SK-N-SH treated with all-trans-retinoic acid at 6 μM for 48 hours (cell line): Measurements from ENCODE around the gene TADA3.

ENCODE experiments used
- ATAC-seq: fragments of 200-7000 bp; cut with Tn5 transposase; 3 replicates; pipeline ENCODE4 v1.9.1; 2020; ENCODE audit warnings: mild to moderate bottlenecking, moderate library complexity
- CREB5 ChIP-seq: fragments of 250-450 bp; sonication (Bioruptor Pico); IDR thresholded peaks from 2 replicates; pipeline ENCODE4 v1.5.1; 2020; ENCODE audit warnings: low read depth, mild to moderate bottlenecking, moderate library complexity
- CSDC2 ChIP-seq: fragments of 250-450 bp; sonication (Bioruptor Pico); IDR thresholded peaks from 2 replicates; pipeline ENCODE4 v1.5.0; 2020; ENCODE audit warnings: mild to moderate bottlenecking, moderate library complexity
- CSRNP3 ChIP-seq: fragments of 250-450 bp; sonication (Bioruptor Pico); IDR thresholded peaks from 2 replicates; pipeline ENCODE4 v1.5.1; 2021; ENCODE audit warnings: mild to moderate bottlenecking, moderate library complexity
- ESRRG ChIP-seq: fragments of 250-450 bp; sonication (Bioruptor Pico); IDR thresholded peaks from 2 replicates; pipeline ENCODE4 v1.6.1; 2021; ENCODE audit warnings: mild to moderate bottlenecking
- GLIS3 ChIP-seq: fragments of 250-450 bp; sonication (Bioruptor Pico); IDR thresholded peaks from 2 replicates; pipeline ENCODE4 v1.5.0; 2020; ENCODE audit warnings: mild to moderate bottlenecking, moderate library complexity
- OSR1 ChIP-seq: fragments of 250-450 bp; sonication (Bioruptor Pico); IDR thresholded peaks from 2 replicates; pipeline ENCODE4 v1.8.0; 2022; ENCODE audit warnings: moderate library complexity, mild to moderate bottlenecking, inconsistent platforms
- PATZ1 ChIP-seq: fragments of 250-450 bp; sonication (Bioruptor Pico); IDR thresholded peaks from 2 replicates; pipeline ENCODE4 v1.8.0; 2020; ENCODE audit warnings: mild to moderate bottlenecking, moderate library complexity, borderline replicate concordance
- PPARA ChIP-seq: fragments of 250-450 bp; sonication (Bioruptor Pico); IDR thresholded peaks from 2 replicates; pipeline ENCODE4 v1.5.0; 2020; ENCODE audit warnings: mild to moderate bottlenecking, borderline replicate concordance
- RARB ChIP-seq: fragments of 250-450 bp; sonication (Bioruptor Pico); IDR thresholded peaks from 2 replicates; pipeline ENCODE4 v1.8.0; 2021; ENCODE audit warnings: mild to moderate bottlenecking, moderate library complexity
- TCF4 ChIP-seq: fragments of 250-450 bp; sonication (Bioruptor Pico); IDR thresholded peaks from 2 replicates; pipeline ENCODE4 v1.8.0; 2021; ENCODE audit warnings: mild to moderate bottlenecking, moderate library complexity, borderline replicate concordance
- TOX ChIP-seq: fragments of 250-450 bp; sonication (Bioruptor Pico); IDR thresholded peaks from 2 replicates; pipeline ENCODE4 v1.8.0; 2021; ENCODE audit warnings: mild to moderate bottlenecking, moderate library complexity, borderline replicate concordance
- ZC3H10 ChIP-seq: fragments of 250-450 bp; sonication (Bioruptor Pico); IDR thresholded peaks from 2 replicates; pipeline ENCODE4 v1.5.1; 2021; ENCODE audit warnings: mild to moderate bottlenecking, moderate library complexity
- ZFP3 ChIP-seq: fragments of 250-450 bp; sonication (Bioruptor Pico); IDR thresholded peaks from 2 replicates; pipeline ENCODE4 v1.5.0; 2020; ENCODE audit warnings: mild to moderate bottlenecking, moderate library complexity
- ZNF565 ChIP-seq: fragments of 450-650 bp; formaldehyde crosslinking; conservative IDR thresholded peaks from 2 replicates; pipeline ENCODE4 v1.5.0; 2020; ENCODE audit warnings: low read depth, mild to moderate bottlenecking, moderate library complexity
- ZNF70 ChIP-seq: fragments of 450-650 bp; formaldehyde crosslinking; IDR thresholded peaks from 2 replicates; pipeline ENCODE4 v1.5.0; 2020; ENCODE audit warnings: mild to moderate bottlenecking, moderate library complexity
- ZNF8 ChIP-seq: fragments of 450-650 bp; formaldehyde crosslinking; IDR thresholded peaks from 2 replicates; pipeline ENCODE4 v1.5.0; 2020; ENCODE audit warnings: mild to moderate bottlenecking, moderate library complexity

Gene TADA3

GRCh38 chr3:9736831-9737230 lies 55.4 kb downstream of the TADA3 start:
- no peak for TF ChIP-seq ZFP3
- no peak for TF ChIP-seq CSRNP3 (CRISPR knock-in tag)
- TF ChIP-seq TOX (CRISPR knock-in tag), result no peak
- no peak for TF ChIP-seq RARB (CRISPR knock-in tag)
- no peak for TF ChIP-seq CREB5 (CRISPR knock-in tag)
- no peak for TF ChIP-seq CSDC2
- TF ChIP-seq OSR1 (CRISPR knock-in tag), result no peak
- TF ChIP-seq ZC3H10 (CRISPR knock-in tag), result no peak
- no peak for TF ChIP-seq PPARA (CRISPR knock-in tag)

GRCh38 chr3:9732740-9733115 lies 59.5 kb downstream of the TADA3 start:
- TF ChIP-seq CSRNP3 (CRISPR knock-in tag) (no peak), RARB (CRISPR knock-in tag) (no peak), CREB5 (CRISPR knock-in tag) (no peak)
- no peak for ATAC-seq

More at GRCh38 chr3:9736831-9737230, 55.4 kb downstream of the TADA3 start:
- ATAC-seq, result no peak

GRCh38 chr3:9732080-9732739 lies 60.1 kb downstream of the TADA3 start:
- ATAC-seq, result peak; percentile 13
- TF ChIP-seq ZNF8 (CRISPR knock-in tag) (no peak), TCF4 (CRISPR knock-in tag) (no peak), PPARA (CRISPR knock-in tag) (no peak), ESRRG (no peak), ZNF565 (CRISPR knock-in tag) (no peak), ZNF70 (CRISPR knock-in tag) (no peak), CSRNP3 (CRISPR knock-in tag) (no peak), GLIS3 (CRISPR knock-in tag) (no peak), CSDC2 (no peak), PATZ1 (no peak)

GRCh38 chr3:9731206-9732079 lies 60.8 kb downstream of the TADA3 start, which contains the start of gene BRPF1:
Gene BRPF1 (plus strand): TSS chr3:9731735. CDS start chr3:9734141, 2,406 bp downstream.
- peak; percentile 96 for ATAC-seq
- TF ChIP-seq ZFP3 (0 out of 2 replicates have a peak, but pooled peaks have one; percentile 26), CSDC2 (no peak)
